GM13976 (cell line): ENCODE data around the gene GNA12.
"Not testable (repeated sequence)": the region's sequence is repeated elsewhere in the genome, so short reads cannot be mapped to it uniquely, and the experiment has no call there.

Experiments used
- DNase-seq: peaks from one replicate; pipeline ENCODE4 v3.0.0; 2012; ENCODE audit warnings: low spot score
- in situ Hi-C: fragments of 300-500 bp; cut with MboI; formaldehyde crosslinking; loops from one replicate; pipeline ENCODE4 v1.12.0; 2022; ENCODE audit warnings: low sequenced_read_pairs, mixed read lengths, inconsistent platforms; ENCODE audit not compliant: unreplicated experiment
- TF ChIP-seq, protein P1 (sequence below): IDR thresholded peaks from 2 replicates; pipeline ENCODE4 v1.5.1; 2012; ENCODE audit warnings: borderline replicate concordance, mild to moderate bottlenecking; ENCODE audit not compliant: insufficient read depth; ENCODE audit errors: extremely low read depth, missing control alignments, control extremely low read depth

The GNA12 gene

DNA sequence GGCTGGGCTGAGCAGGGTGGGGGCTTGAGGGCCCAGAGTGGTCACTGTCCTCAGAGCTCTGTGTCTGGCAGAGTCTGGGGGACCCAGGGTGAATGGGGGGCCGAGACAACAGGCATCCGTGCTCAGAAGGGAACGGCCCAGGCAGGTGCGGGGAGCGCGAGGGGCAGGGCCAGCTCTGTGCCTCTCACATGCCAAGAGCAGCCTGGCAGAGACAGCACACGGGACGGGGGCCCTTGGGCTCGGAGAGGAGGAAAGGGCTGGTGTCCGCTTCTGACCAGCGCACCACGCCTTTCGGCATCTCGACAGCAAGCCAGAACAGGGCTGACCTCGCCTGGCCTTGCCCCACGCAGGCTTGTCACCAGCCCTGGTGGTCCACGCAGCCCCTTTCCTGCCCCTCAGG lies 142.7 kb downstream of the GNA12 start:
- TF ChIP-seq, protein P1, sequence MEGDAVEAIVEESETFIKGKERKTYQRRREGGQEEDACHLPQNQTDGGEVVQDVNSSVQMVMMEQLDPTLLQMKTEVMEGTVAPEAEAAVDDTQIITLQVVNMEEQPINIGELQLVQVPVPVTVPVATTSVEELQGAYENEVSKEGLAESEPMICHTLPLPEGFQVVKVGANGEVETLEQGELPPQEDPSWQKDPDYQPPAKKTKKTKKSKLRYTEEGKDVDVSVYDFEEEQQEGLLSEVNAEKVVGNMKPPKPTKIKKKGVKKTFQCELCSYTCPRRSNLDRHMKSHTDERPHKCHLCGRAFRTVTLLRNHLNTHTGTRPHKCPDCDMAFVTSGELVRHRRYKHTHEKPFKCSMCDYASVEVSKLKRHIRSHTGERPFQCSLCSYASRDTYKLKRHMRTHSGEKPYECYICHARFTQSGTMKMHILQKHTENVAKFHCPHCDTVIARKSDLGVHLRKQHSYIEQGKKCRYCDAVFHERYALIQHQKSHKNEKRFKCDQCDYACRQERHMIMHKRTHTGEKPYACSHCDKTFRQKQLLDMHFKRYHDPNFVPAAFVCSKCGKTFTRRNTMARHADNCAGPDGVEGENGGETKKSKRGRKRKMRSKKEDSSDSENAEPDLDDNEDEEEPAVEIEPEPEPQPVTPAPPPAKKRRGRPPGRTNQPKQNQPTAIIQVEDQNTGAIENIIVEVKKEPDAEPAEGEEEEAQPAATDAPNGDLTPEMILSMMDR, result no peak
- DNase-seq, result no peak
- in situ Hi-C loops, result no loop called here

DNA sequence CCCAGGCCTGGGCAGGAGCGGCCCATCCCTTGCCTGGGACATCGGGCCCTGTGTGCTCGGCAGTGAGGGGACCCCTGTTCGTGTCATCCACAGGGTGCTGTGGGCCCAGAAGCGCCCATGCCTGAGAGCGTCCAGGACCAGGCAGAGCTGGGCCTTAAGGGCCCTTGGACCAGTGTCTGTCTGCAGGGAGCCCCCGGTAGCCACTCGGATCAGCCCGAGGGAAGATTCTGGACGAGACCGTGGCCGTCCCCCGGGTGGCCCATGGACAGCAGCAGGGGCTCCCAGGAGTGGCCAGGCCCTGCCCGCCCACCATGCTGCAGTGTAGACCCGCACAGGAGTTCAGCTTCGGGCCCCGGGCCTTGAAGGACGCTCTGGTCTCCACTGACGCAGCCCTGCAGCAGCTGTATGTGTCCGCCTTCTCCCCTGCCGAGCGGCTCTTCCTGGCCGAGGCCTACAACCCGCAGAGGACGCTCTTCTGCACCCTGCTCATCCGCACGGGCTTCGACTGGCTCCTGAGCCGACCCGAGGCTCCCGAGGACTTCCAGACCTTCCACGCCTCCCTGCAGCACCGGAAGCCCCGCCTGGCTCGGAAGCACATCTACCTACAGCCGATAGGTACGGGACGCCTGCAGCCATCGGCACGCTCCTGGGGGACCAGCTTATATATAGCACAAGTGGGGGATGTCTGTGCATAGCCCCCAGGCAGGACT lies 143.8 kb downstream of the GNA12 start:
- TF ChIP-seq, protein P1, result no peak
- in situ Hi-C loops, result no loop called here
- DNase-seq, result no peak

DNA sequence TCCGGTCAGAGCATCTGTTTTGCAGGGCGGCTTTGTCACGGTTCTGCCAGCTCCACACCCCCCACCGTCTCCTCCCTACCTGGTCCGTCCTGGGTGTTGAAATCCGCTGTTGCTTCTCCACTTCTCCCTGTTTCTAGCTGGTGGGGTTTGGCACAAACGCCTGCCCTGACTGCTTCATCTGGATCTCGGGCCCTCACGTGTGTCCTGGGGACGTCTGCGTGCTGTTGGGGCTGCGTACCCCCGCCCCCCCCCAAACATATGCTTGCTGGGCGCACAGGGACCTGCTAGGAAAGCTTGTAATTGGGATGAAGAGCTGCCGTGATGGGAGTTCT lies 144.9 kb downstream of the GNA12 start:
- TF ChIP-seq, protein P1, result no peak
- in situ Hi-C loops, result no loop called here
- DNase-seq, result peak; percentile 63

DNA sequence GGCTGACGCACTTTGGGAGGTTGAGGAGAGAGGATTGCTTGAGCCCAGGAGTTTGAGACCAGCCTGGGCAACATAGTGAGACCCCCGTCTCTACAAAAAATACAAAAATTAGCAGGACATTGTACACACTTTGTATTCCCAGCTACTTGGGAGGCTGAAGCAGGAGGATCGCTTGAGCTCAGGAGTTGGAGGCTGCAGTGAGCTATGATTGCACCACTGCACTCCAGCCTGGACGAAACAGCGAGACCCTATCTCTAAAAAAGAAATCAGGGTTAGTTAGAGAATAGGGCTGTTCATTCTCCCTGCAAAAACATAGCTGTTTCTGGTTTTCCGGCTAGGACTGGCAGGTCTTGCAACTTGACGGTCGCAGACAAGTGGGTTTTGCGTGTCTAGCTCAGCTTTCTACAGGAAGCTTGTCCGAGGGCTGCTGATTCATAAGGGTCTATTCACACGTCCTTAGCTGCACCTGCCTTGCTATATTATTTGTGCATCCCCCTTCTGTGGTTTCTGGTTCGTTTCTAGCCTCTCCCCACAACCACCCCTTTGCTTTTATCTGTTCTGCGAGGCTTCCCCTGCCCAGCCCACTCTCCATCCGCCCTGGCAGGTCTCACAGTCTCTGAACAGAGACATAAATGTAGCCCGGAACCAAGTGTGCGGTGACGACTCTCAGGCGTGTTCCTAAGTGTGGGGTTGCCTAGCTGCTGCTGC lies 145.4 kb downstream of the GNA12 start:
- in situ Hi-C loops, result no loop called here
- TF ChIP-seq, protein P1, result no peak
- DNase-seq, result peak; percentile 93

DNA sequence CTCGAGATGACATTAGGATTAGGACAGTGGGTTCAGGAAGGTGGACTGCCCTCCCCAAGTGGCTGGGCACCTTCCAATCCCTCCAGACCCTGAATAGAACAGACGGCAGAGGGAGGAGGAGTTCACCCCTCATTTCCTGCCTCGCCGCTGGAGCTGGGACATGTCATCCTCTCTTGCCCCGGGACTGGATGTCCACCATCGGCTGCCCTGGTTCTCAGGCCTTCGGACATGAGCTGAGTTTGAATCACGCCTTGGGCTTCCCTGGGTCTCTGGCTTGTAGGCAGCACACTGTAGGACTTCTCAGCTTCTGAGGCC lies 150.0 kb downstream of the GNA12 start:
- DNase-seq, in situ Hi-C loops: not testable (repeated sequence)

DNA sequence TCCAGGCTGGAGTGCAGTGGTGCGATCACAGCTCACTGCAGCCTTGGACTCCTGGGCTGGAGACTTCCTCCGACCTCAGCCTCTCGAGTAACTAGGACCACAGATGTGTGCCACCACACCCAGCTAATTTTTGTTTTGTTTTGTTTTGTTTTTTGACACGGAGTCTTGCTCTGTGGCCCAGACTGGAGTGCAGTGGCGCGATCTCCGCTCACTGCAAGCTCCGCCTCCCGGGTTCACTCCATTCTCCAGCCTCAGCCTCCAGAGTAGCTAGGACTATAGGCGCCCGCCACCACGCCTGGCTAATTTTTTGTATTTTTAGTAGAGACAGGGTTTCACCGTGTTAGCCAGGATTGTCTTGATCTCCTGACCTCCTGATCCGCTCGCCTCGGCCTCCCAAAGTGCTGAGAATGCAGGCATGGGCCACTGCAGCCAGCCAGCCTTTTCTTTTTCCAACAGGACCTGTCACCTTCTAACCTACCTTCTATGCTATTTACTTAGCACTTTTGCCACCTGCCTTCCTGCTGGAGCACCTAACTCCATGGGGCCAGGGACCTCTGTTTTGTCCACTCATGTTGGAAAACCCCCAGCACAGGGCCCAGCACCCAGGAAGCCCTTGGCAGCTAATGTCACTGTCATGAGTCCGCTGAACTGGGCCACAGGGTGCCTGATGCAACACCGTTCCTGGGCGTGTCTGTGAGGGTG lies 150.5 kb downstream of the GNA12 start:
- DNase-seq, in situ Hi-C loops: not testable (repeated sequence)

DNA sequence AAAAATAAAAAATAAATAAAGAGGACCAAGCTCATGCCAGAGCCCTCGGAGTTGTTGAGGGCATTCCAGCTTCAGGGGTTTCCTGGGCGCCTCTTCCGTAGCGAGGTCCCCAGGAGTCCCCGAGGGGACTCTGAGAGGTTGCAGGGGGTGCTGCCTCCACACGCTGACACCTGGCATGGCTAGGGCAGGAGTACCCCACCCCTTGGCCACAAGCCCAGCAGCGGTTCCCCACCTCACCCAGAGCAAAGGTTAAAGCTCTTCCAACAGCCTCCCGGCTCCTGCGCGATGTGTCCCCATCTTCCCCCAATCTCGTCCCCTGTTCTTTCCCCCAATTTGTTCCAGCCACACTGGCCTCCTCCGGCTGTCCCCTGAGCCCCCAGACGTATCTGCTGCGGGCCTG lies 151.6 kb downstream of the GNA12 start:
- in situ Hi-C loops, result no loop called here
- TF ChIP-seq, protein P1, result no peak
- no peak for DNase-seq

DNA sequence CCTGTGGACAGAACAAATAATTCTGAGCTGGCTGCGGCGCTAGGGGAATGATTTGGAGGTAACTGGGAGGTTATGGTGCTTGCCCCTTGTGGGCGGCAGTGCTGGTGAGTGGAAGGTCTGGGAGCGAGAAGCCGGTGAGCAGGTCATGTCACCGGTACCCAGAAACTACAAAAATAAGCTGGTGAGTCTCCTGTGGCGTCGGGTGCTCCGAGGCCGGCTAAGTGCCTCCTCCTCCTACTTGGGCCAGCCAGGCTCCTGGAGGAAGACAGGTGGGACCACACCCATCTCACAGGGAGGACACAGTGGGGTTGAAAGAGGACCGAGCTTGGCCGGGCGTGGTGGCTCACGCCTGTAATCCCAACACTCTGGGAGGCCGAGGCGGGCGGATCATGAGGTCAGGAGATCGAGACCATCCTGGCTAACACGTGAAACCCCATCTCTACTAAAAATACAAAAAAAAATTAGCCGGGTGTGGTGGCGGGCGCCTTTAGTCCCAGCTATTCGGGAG lies 152.1 kb downstream of the GNA12 start:
- in situ Hi-C loops, DNase-seq: not testable (repeated sequence)
